GM19455 (cell line): ENCODE data around the gene DDC.

ENCODE experiments used
- ATAC-seq: cut with Tn5 transposase; IDR thresholded peaks from one replicate; pipeline ENCODE4 v1.9.1; 2021; ENCODE audit not compliant: unreplicated experiment

Gene DDC

GRCh38 chr7:50418526-50419290 lies 146.5 kb downstream of the DDC start:
- ATAC-seq = no peak

- ATAC-seq = peak; percentile 87
These were observed 147.1 kb downstream of the DDC start for GRCh38 chr7:50418086-50418515.

- peak; percentile 75 for ATAC-seq
These were observed 148.6 kb downstream of the DDC start for GRCh38 chr7:50416527-50417182.

GRCh38 chr7:50415844-50416364 lies 149.3 kb downstream of the DDC start:
- ATAC-seq = no peak

GRCh38 chr7:50413561-50413960 lies 151.6 kb downstream of the DDC start:
- no peak for ATAC-seq

- no peak for ATAC-seq
These were observed 152.2 kb downstream of the DDC start for GRCh38 chr7:50412973-50413372.

GRCh38 chr7:50411332-50411731 lies 153.9 kb downstream of the DDC start:
- no peak for ATAC-seq

GRCh38 chr7:50409856-50410745 lies 155.1 kb downstream of the DDC start:
- peak; percentile 50 for ATAC-seq
